Measurements from ENCODE around the gene ZNF784. TPM values are rescaled to one million over a fixed set of nuclear protein-coding genes. Genes with fewer than 3 reads are reported as not detected.

ZNF784 gene
- total RNA-seq, 1 donor = 4.8 TPM

GRCh38 chr19:55615543-55616394 lies 8.6 kb downstream of the ZNF784 start:
- TF ChIP-seq CTCF (IDR thresholded peaks at IDR 0.05; ENCODE audit: insufficient read depth, low read length) = no peak
- no peak for DNase-seq (ENCODE audit: low read depth)

GRCh38 chr19:55614711-55615542 lies 9.4 kb downstream of the ZNF784 start:
- no peak overlapping the region for H3K4me3 ChIP-seq (ENCODE audit: low read depth, low read length)
- no peak for TF ChIP-seq CTCF (IDR thresholded peaks at IDR 0.05; ENCODE audit: insufficient read depth, low read length)
- no peak for DNase-seq (ENCODE audit: low read depth)

More at GRCh38 chr19:55615543-55616394, 8.6 kb downstream of the ZNF784 start:
- no peak overlapping the region for H3K4me3 ChIP-seq (ENCODE audit: low read depth, low read length)

GRCh38 chr19:55613930-55614710 lies 10.2 kb downstream of the ZNF784 start:
- TF ChIP-seq CTCF (IDR thresholded peaks at IDR 0.05; ENCODE audit: insufficient read depth, low read length) = no peak
- no peak for DNase-seq (ENCODE audit: low read depth)
- no peak overlapping the region for H3K4me3 ChIP-seq (ENCODE audit: low read depth, low read length)

- no peak for DNase-seq (ENCODE audit: low read depth)
- no peak for TF ChIP-seq CTCF (IDR thresholded peaks at IDR 0.05; ENCODE audit: insufficient read depth, low read length)
- no peak overlapping the region for H3K4me3 ChIP-seq (ENCODE audit: low read depth, low read length)
These were observed 11.0 kb downstream of the ZNF784 start for GRCh38 chr19:55613396-55613795.

- TF ChIP-seq CTCF (IDR thresholded peaks at IDR 0.05; ENCODE audit: insufficient read depth, low read length) = no peak
- no peak overlapping the region for H3K4me3 ChIP-seq (ENCODE audit: low read depth, low read length)
- DNase-seq (ENCODE audit: low read depth) = no peak
These were observed 12.3 kb downstream of the ZNF784 start for GRCh38 chr19:55611983-55612645.
